Stimulated activated CD4-positive, alpha-beta T cell treated with anti-CD3 and anti-CD28 coated beads, Interleukin-2, amount 100 ng/mL, for 24 hours (primary cell): ENCODE measurements around the gene BRIP1.
"Not testable (repeated sequence)": the region's sequence is repeated elsewhere in the genome, so short reads cannot be mapped to it uniquely, and the experiment has no call there.

Experiments used
- DNase-seq, 2 donors: peaks; one replicate each; pipeline ENCODE4 v3.0.0-alpha.2; 2020

The BRIP1 gene

DNA sequence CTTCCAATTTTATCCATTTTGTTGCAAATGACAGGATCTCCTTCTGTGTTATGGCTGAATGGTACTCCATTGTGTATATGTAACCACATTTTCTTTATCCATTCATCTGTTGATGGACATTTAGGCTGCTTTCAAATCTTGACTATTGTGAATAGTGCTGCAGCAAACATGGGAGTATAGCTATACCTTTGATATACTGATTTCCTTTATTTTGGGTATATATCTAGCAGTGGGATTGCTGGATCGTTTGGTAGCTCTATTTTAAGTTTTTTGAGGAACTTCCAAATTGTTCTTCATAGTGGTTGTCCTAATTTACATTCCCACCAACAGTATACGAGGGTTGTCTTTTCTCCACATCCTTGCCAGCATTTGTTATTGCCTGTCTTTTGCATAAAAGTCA, 67.8 kb downstream of the BRIP1 start:
- DNase-seq: no peak

DNA sequence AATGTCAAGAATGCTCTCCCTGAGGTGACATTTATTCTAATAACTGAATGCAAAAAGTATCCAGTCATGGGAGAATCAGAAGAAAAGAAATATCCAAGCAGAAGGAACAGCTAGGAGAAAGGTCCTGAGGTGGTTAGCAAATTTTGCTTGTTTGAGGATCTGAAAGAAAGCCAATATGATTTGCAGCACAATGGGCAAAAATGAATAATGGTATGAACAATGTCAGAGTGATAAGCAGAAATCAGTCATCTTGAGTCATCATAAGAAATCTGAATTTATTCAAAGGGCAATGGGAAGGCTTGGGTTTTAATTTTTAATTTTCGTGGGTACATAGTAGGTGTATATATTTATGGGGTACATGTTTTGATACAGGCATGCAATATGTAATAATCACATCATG, 68.5 kb downstream of the BRIP1 start:
- no peak for DNase-seq

- DNase-seq: no peak
These were observed 69.1 kb downstream of the BRIP1 start for GRCh38 chr17:61794242-61794641.

GRCh38 chr17:61793565-61793964, 69.8 kb downstream of the BRIP1 start:
- DNase-seq: no peak

- no peak for DNase-seq
These were observed 73.5 kb downstream of the BRIP1 start for GRCh38 chr17:61789872-61790271.

- no peak for DNase-seq
These were observed 77.2 kb downstream of the BRIP1 start for GRCh38 chr17:61786088-61786487.

GRCh38 chr17:61784510-61784909, 78.8 kb downstream of the BRIP1 start:
- no peak for DNase-seq

- no peak for DNase-seq
These were observed 79.6 kb downstream of the BRIP1 start for GRCh38 chr17:61783556-61784304.

GRCh38 chr17:61783120-61783519, 80.2 kb downstream of the BRIP1 start:
- no peak for DNase-seq

- DNase-seq: no peak
These were observed 80.6 kb downstream of the BRIP1 start for GRCh38 chr17:61782683-61783082.

DNA sequence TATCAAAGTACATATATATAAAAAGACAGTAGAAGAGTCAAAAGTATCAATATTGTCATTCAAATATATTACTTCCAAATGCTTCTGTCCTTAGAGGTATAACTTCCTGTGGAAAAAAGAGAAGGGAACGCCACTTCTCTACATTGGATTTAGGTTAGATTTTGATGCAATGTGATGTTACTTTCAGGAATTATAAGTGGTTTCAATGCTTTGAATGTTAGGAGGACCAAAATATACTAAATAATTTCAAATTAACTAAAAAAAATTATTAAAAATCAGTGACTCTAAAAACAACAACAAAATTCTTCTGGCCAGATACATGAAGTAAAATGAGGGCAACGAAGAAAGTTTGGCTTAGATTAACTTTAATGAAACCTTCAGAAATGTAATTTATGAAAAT, 88.0 kb downstream of the BRIP1 start:
- no peak for DNase-seq

GRCh38 chr17:61774724-61775123, 88.6 kb downstream of the BRIP1 start:
- no peak for DNase-seq

DNA sequence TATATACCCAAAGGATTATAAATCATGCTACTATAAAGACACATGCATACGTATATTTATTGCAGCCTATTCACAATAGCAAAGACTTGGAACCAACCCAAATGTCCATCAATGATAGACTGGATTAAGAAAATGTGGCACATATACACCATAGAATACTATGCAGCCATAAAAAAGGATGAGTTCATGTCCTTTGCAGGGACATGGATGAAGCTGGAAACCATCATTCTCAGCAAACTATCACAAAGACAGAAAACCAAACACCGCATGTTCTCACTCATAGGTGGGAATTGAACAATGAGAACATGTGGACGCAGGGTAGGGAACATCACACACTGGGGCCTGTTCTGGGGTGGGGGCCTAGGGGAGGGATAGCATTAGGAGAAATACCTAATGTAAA, 89.2 kb downstream of the BRIP1 start:
- DNase-seq: not testable (repeated sequence)

- no peak for DNase-seq
These were observed 92.4 kb downstream of the BRIP1 start for GRCh38 chr17:61770752-61771533.

GRCh38 chr17:61770043-61770442, 93.3 kb downstream of the BRIP1 start:
- DNase-seq: no peak

DNA sequence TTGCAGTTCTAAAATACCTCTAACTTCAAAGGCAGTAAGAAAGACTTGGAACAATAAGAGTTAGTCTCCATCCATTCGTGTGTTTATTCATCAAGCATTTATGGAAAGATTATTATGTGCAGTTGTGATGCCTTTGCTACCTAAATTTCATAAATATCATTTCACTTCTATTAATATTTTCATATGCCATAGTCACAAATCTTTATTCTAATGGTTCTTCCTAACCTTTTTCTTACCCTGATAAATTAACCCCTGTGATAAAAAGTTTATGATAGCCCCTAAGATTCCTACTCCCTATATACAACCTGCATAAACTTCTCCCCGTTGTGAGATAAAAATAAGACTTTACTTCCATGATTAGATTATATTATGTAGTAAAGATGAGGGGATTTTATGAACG, 94.9 kb downstream of the BRIP1 start:
- DNase-seq: no peak

GRCh38 chr17:61766520-61766919, 96.8 kb downstream of the BRIP1 start:
- DNase-seq: no peak

DNA sequence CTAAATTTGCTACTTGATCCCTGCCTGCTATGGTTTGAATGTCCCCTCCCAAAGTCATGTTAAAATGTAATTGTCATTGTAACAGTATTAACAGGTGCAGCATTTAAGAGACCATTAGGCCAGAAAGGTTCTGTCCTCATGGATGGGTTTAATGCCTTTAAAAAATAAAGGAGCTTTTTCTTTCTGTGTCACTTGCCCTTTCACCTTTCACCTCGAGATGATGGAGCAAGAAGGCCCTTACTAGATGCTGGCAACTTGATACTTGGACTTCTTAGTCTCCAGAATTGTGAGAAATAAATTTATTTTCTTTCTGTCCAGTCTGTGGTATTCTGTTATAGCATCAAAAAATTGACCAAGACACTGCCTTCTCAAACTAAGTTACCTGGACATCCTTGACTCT, 98.5 kb downstream of the BRIP1 start:
- DNase-seq: no peak

DNA sequence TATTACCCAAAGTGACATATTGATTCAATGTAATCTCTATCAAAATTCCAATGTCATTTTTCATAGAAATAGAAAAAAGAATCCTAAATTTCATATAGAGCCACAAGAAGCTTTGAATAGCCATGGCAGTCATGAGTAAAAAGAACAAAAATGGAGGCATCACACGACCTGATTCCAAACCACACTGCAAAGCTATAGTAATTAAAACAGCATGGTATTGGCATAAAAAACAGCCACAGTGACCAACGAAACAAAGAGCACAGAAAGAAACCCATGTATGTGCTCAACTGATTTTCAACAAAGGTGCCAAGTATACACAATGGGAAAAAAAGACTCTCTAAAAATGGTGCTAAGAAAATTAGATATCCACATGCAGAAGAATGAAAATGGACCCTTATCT, 101.5 kb downstream of the BRIP1 start:
- no peak for DNase-seq

DNA sequence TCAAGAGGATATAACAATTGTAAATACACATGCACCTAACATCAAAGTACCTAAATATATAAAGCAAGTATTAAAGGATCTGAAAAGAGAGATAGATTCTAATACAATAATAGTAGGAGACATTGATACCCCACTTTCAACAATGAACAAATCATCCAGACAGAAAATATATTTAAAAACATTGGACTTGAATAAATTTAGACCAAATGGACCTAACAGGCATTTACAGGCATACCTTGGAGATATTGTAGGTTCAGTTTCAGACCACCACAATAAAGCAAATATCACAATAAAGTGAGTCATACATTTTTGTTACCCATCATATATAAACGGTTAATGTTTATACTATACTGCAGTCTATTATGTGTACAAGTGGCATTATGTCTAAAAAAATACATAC, 104.0 kb downstream of the BRIP1 start:
- no peak for DNase-seq

DNA sequence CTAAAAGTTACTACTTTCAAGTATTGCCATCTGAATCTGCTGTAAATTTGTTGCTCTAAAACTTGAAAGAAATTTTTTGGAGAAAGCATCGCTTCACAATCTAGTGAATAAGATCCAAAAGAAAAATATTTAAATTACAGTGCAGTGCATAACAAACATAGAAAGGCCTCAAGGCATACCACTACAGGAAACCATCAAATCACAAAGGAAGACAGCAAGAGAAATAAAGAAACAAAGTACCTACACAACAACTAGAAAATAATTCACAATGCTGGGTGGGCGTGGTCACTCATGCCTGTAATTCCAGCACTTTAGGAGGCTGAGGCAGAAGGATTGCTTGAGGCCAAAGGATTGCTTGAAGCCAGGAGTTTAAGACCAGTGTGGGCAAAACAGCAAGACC, 104.9 kb downstream of the BRIP1 start:
- DNase-seq: no peak

DNA sequence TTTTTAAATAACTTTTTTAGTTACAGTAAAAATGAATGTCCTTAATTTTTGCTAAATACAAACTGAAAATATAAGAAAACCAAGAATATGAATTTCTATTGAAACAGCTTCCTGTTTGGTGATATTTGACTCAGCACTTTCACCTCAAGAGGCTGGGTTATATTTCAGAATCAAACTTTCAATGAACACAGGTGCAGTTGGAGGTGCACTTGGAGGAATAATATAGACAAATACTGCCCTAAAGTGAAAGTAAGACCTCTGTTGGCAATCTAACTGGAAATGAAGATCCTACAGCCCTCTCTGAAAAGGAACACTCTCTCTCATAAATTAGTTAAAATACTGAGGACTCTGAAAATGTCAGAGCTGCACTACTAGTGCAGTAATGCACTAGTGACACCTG, 106.2 kb downstream of the BRIP1 start:
- DNase-seq: no peak

DNA sequence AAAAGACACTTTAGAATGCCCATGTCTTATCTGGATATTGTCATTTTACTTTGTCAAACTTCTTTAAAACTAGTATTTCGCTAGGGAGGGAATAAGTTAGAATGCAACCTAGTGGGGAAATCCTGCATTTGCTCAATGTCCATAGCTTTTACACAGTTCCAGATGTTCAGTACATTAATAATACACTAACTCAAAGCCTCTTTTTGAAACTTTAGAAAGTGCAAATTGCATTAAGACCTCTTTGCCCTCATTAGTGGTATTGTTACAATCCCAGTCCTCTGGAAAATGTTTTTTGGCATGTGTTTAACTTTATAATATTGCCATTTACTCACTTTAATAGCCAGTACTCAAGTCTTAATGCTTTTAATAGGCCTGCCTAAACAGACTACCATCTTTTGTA, 106.8 kb downstream of the BRIP1 start:
- DNase-seq: no peak

DNA sequence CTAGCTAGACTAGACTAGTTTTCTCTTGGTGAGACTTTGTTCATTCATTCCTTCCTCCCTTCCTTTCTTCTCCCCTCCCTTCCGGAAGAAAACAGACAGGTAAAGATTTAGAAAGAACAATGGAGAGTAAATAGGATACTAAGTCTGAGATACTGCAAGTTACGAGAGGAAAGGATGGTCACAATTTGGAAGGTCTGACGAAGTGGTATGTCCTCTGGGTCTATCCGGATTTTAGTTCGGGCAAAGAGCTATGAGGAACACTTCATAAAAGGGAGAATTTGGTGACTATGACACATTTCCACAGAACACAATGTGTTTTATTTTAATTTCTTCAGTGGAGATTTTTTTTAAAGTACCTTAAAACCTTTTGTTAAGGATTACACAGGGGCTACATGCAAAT, 107.7 kb downstream of the BRIP1 start:
- no peak for DNase-seq

DNA sequence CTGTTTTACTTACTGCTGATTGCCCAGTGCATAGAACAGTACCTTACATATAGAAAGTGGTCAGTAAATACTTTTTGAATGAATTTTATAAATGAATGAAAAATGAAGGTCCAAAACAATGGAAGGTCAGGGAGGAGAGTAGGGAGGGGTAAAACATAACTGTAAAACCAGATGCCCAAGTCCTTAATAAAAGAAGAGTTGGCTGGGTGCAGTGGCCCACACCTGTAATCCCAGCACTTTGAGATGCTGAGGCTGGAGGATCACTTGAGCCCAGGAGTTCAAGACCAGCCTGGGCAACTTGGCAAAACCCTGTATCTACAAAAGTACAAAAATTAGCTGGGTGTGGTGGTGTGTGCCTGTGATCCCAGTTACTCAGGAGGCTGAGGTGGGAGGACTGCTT, 108.2 kb downstream of the BRIP1 start:
- no peak for DNase-seq
